PC-9 (cell line): ENCODE data around the gene SPRING1. TPM values are rescaled to one million over a fixed set of nuclear protein-coding genes. Genes with fewer than 3 reads are reported as not detected.

Experiments used
- BruUV-seq: library from RNA; stranded (reverse); fragments of 400-500 nt; replicated peaks from 2 replicates; lab custom pipeline; 2021; lab: Mats Ljungman, UMichigan
- CTCF ChIA-PET: fragments of 300-600 bp; sonication (Branson Sonifier 250); formaldehyde crosslinking; loops from one replicate; lab custom pipeline; 2022; ENCODE audit warnings: antibody characterized with exemption; lab: Charles Lee
- POLR2A ChIA-PET: fragments of 300-600 bp; sonication (Branson Sonifier 250); formaldehyde crosslinking; loops from one replicate; lab custom pipeline; 2022; ENCODE audit warnings: antibody characterized with exemption; ENCODE audit not compliant: unreplicated experiment; lab: Charles Lee
- DNase-seq, 2 experiments: peaks; one replicate each; pipeline versions ENCODE4 v3.0.0 to v3.0.0-alpha.2; 2015 to 2022; ENCODE audit warnings: mixed read lengths in 1 of 2
- H2AFZ ChIP-seq: fragments of 200-600 bp; sonication (generic); 2 replicates; pipeline ENCODE4 v1.8.1; 2017; ENCODE audit warnings: antibody characterized with exemption
- H3F3A ChIP-seq: fragments of 200-600 bp; sonication (generic); 2 replicates; pipeline ENCODE4 v1.8.1; 2017; ENCODE audit warnings: antibody characterized with exemption, mild to moderate bottlenecking, low read depth; ENCODE audit not compliant: insufficient read depth
- H3K27ac ChIP-seq: fragments of 200-600 bp; sonication (generic); 2 replicates; pipeline ENCODE4 v1.6.1; 2016; ENCODE audit warnings: mixed run types
- H3K27me3 ChIP-seq: fragments of 200-600 bp; sonication (generic); 2 replicates; pipeline ENCODE4 v1.6.1; 2016; ENCODE audit warnings: low read depth, mixed run types; ENCODE audit not compliant: insufficient read depth
- H3K36me3 ChIP-seq: fragments of 200-600 bp; sonication (generic); 2 replicates; pipeline ENCODE4 v1.6.1; 2016; ENCODE audit warnings: low read depth, mixed run types
- H3K4me1 ChIP-seq: fragments of 200-600 bp; sonication (generic); replicated peaks from 2 replicates; pipeline ENCODE4 v1.6.1; 2016; ENCODE audit warnings: mixed run types; ENCODE audit not compliant: insufficient read depth
- H3K4me2 ChIP-seq: fragments of 200-600 bp; sonication (generic); 2 replicates; pipeline ENCODE4 v1.6.1; 2017; ENCODE audit warnings: mixed run types
- H3K4me3 ChIP-seq: fragments of 200-600 bp; sonication (generic); 2 replicates; pipeline ENCODE4 v1.6.1; 2016; ENCODE audit warnings: mixed run types
- H3K79me2 ChIP-seq: fragments of 200-600 bp; sonication (generic); 2 replicates; pipeline ENCODE4 v1.6.1; 2017; ENCODE audit warnings: low read depth, mixed run types
- H3K9me2 ChIP-seq: fragments of 200-600 bp; sonication (generic); 2 replicates; pipeline ENCODE4 v1.8.1; 2017; ENCODE audit warnings: mild to moderate bottlenecking; ENCODE audit not compliant: insufficient read depth
- H3K9me3 ChIP-seq: fragments of 200-600 bp; sonication (generic); 2 replicates; pipeline ENCODE4 v1.8.1; 2016; ENCODE audit warnings: low read depth; ENCODE audit not compliant: insufficient read depth
- H4K20me1 ChIP-seq: fragments of 200-600 bp; sonication (generic); 2 replicates; pipeline ENCODE4 v1.8.1; 2017; ENCODE audit not compliant: insufficient read depth
- CTCF ChIP-seq: fragments of 200-600 bp; sonication (generic); conservative IDR thresholded peaks from 2 replicates; pipeline ENCODE4 v1.6.1; 2017; ENCODE audit warnings: mixed run types, antibody characterized with exemption, mild to moderate bottlenecking, moderate library complexity
- EZH2 ChIP-seq: fragments of 200-600 bp; sonication (generic); IDR thresholded peaks from 2 replicates; pipeline ENCODE4 v1.8.0; 2017; ENCODE audit warnings: antibody characterized with exemption, low read depth
- intact Hi-C: fragments of 100-400 bp; cut with micrococcal nuclease; formaldehyde crosslinking; loops from one replicate; pipeline ENCODE4 v1.10.0; 2022; ENCODE audit not compliant: unreplicated experiment
- total RNA-seq: library from RNA; stranded (reverse); gene quantifications from 2 replicates; pipeline ENCODE4 v1.2.3, GENCODE V29; 2021

SPRING1 gene
- total RNA-seq, 1 experiment from 2014 or later: 29.3 TPM

- no TSS peak for BruUV-seq
- no peaks in the 10 kb centered on the region for H3K27me3 ChIP-seq
- no peak for DNase-seq
- H3K9me3 ChIP-seq: no peaks in the 10 kb centered on the region
- POLR2A ChIA-PET: no interaction called here
- no peaks in the 10 kb centered on the region for H3K9me2 ChIP-seq
- H3K4me2 ChIP-seq: no peak overlapping the region
- no peaks in the 10 kb centered on the region for H4K20me1 ChIP-seq
- no peak overlapping the region for H2AFZ ChIP-seq
- peaks cover 5% of the 10 kb centered on the region; the same call in 1 of the 2 replicates for H3F3A ChIP-seq
- CTCF ChIA-PET: interaction anchor here (0.6 kb wide), 1 partner anchor 296 kb away, joined by 3 read pairs; no protein-coding TSS in a partner anchor
- H3K27ac ChIP-seq: no peak overlapping the region
- peaks cover 9% of the 10 kb centered on the region for H3K4me1 ChIP-seq
- no peaks in the 10 kb centered on the region for H3K36me3 ChIP-seq
- intact Hi-C loops: no loop called here
- H3K79me2 ChIP-seq: no peaks in the 10 kb centered on the region
- no peak overlapping the region for H3K4me3 ChIP-seq
- no peak for TF ChIP-seq CTCF
- TF ChIP-seq EZH2: no peak
Observed at GRCh38 chr12:116692605-116693004, 45.3 kb downstream of the SPRING1 start.

DNA sequence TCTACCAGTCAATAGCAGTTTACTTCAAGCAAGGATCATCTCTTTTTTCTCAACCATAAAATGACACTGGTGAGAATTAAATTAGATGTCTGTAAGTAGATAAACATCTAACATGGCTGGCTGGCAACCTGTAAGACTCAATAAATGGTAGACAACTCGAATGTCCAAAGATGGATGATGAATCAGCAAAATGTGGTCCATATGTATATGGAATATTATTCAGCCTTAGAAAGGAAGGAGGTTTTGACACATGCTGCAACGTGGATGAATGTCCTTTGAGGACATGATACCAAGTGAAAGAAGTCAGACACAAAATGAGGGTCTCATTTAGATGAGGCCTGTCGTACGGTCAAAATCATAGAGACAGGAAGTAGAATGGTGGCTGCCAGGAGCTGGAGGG lies 46.2 kb downstream of the SPRING1 start:
- no peaks in the 10 kb centered on the region for H3F3A ChIP-seq
- H3K4me2 ChIP-seq: no peak overlapping the region
- intact Hi-C loops: no loop called here
- BruUV-seq: no TSS peak
- no peaks in the 10 kb centered on the region for H3K9me2 ChIP-seq
- ChIA-PET CTCF (interaction anchor here (0.5 kb wide), 1 partner anchor 10 kb away, joined by 3 read pairs; no protein-coding TSS in a partner anchor), POLR2A (no interaction called here)
- H2AFZ ChIP-seq: no peak overlapping the region
- H3K27ac ChIP-seq: no peak overlapping the region
- H3K79me2 ChIP-seq: no peaks in the 10 kb centered on the region
- H3K27me3 ChIP-seq: no peaks in the 10 kb centered on the region
- H4K20me1 ChIP-seq: no peaks in the 10 kb centered on the region
- no peak for DNase-seq
- H3K4me3 ChIP-seq: no peak overlapping the region
- H3K9me3 ChIP-seq: no peaks in the 10 kb centered on the region
- H3K36me3 ChIP-seq: no peaks in the 10 kb centered on the region
- no peaks in the 10 kb centered on the region for H3K4me1 ChIP-seq
- TF ChIP-seq EZH2: no peak

GRCh38 chr12:116691205-116691604 lies 46.7 kb downstream of the SPRING1 start:
- intact Hi-C loops: no loop called here
- Histone ChIP-seq H3K9me3 (no peaks in the 10 kb centered on the region), H3K4me1 (no peaks in the 10 kb centered on the region), H3K36me3 (no peaks in the 10 kb centered on the region), H3K79me2 (no peaks in the 10 kb centered on the region), H3K4me2 (no peak overlapping the region), H4K20me1 (no peaks in the 10 kb centered on the region), H3F3A (no peaks in the 10 kb centered on the region), H3K27me3 (no peaks in the 10 kb centered on the region), H3K9me2 (no peaks in the 10 kb centered on the region), H3K4me3 (no peak overlapping the region), H3K27ac (no peak overlapping the region), H2AFZ (no peak overlapping the region)
- BruUV-seq: no TSS peak
- TF ChIP-seq EZH2: no peak
- TF ChIP-seq CTCF: no peak
- no peak for DNase-seq
- ChIA-PET CTCF (interaction anchor here (0.5 kb wide), 1 partner anchor 10 kb away, joined by 3 read pairs; no protein-coding TSS in a partner anchor), POLR2A (no interaction called here)
